Fibroblast of skin of left biceps (primary cell): ENCODE measurements around the gene NHLRC1.

Experiments
- DNase-seq, 2 experiments: peaks; one replicate each; pipeline ENCODE4 v3.0.0-alpha.2; 2013; ENCODE audit warnings: low read depth in 2 of 2

Gene NHLRC1

GRCh38 chr6:18139935-18140621, 17.6 kb upstream of the NHLRC1 start:
- no peak for DNase-seq

- DNase-seq: no peak
Measured at GRCh38 chr6:18138906-18139305, 16.4 kb upstream of the NHLRC1 start.

GRCh38 chr6:18136260-18136659, 13.8 kb upstream of the NHLRC1 start:
- DNase-seq: no peak

- no peak for DNase-seq
Measured at GRCh38 chr6:18135171-18135570, 12.7 kb upstream of the NHLRC1 start.

- no peak for DNase-seq
Measured at GRCh38 chr6:18132346-18132745, 9.9 kb upstream of the NHLRC1 start.

- no peak for DNase-seq
Measured at GRCh38 chr6:18126121-18126520, 3.6 kb upstream of the NHLRC1 start.

- no peak for DNase-seq
Measured at GRCh38 chr6:18121580-18122127, 823 bp downstream of the NHLRC1 start.

- DNase-seq: no peak
Measured at GRCh38 chr6:18119236-18119635, 3.2 kb downstream of the NHLRC1 start.

GRCh38 chr6:18118330-18118729, 4.1 kb downstream of the NHLRC1 start:
- DNase-seq: no peak

GRCh38 chr6:18117136-18117535, 5.3 kb downstream of the NHLRC1 start:
- DNase-seq: no peak

GRCh38 chr6:18115356-18115755, 7.1 kb downstream of the NHLRC1 start:
- no peak for DNase-seq

- no peak for DNase-seq
Measured at GRCh38 chr6:18110162-18110561, 12.3 kb downstream of the NHLRC1 start.

GRCh38 chr6:18107061-18107460, 15.4 kb downstream of the NHLRC1 start:
- DNase-seq: no peak

GRCh38 chr6:18102783-18103509, 19.5 kb downstream of the NHLRC1 start:
- no peak for DNase-seq

- DNase-seq: no peak
Measured at GRCh38 chr6:18101873-18102272, 20.6 kb downstream of the NHLRC1 start.

GRCh38 chr6:18101271-18101670, 21.2 kb downstream of the NHLRC1 start:
- DNase-seq: no peak

- no peak for DNase-seq
Measured at GRCh38 chr6:18100296-18100695, 22.2 kb downstream of the NHLRC1 start.

GRCh38 chr6:18099511-18099910, 23.0 kb downstream of the NHLRC1 start:
- DNase-seq: no peak

- no peak for DNase-seq
Measured at GRCh38 chr6:18096423-18096822, 26.1 kb downstream of the NHLRC1 start.

GRCh38 chr6:18091382-18091781, 31.1 kb downstream of the NHLRC1 start:
- DNase-seq: no peak

- DNase-seq: no peak
Measured at GRCh38 chr6:18090349-18090786, 32.1 kb downstream of the NHLRC1 start.

GRCh38 chr6:18088419-18089296, 33.8 kb downstream of the NHLRC1 start:
- no peak for DNase-seq
